Neural progenitor cell (in vitro differentiated cells): Measurements from ENCODE around the gene FARP1.

Experiments
- EZH2phosphoT487 ChIP-seq: fragments of 200-600 bp; sonication (generic); IDR thresholded peaks from 2 replicates; pipeline ENCODE4 v1.6.1; 2017; ENCODE audit warnings: antibody characterized with exemption
- TF ChIP-seq, protein P1 (sequence below): fragments of 200-600 bp; sonication (generic); IDR thresholded peaks from 2 replicates; pipeline ENCODE4 v1.5.1; 2017; ENCODE audit warnings: antibody characterized with exemption, mild to moderate bottlenecking

DNA sequence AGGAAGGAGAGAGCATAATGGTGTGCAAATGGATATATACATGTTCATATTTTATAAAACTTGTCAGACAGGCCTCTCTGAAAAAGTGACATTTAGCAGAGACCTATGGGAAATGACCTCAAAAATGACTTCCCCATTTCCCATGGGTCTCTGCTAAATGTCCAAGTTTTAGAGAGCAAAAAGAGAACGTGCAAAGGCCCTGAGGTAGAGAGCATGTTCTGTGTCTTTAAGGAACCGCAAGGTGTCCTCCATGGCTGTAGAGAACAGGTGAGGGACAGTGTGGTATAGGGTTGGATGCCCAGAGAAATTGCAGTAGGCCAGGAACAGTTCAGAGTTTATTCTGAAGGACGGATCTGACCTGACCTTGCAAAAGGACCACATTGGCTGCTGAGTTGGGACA lies 147.4 kb downstream of the FARP1 start:
- TF ChIP-seq, protein P1, sequence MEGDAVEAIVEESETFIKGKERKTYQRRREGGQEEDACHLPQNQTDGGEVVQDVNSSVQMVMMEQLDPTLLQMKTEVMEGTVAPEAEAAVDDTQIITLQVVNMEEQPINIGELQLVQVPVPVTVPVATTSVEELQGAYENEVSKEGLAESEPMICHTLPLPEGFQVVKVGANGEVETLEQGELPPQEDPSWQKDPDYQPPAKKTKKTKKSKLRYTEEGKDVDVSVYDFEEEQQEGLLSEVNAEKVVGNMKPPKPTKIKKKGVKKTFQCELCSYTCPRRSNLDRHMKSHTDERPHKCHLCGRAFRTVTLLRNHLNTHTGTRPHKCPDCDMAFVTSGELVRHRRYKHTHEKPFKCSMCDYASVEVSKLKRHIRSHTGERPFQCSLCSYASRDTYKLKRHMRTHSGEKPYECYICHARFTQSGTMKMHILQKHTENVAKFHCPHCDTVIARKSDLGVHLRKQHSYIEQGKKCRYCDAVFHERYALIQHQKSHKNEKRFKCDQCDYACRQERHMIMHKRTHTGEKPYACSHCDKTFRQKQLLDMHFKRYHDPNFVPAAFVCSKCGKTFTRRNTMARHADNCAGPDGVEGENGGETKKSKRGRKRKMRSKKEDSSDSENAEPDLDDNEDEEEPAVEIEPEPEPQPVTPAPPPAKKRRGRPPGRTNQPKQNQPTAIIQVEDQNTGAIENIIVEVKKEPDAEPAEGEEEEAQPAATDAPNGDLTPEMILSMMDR = no peak
- TF ChIP-seq EZH2phosphoT487 = no peak
